IgD-negative memory B cell (primary cell): ENCODE data around the gene TRUB2. TPM values are rescaled to one million over a fixed set of nuclear protein-coding genes. Genes with fewer than 3 reads are reported as not detected.
A peak's percentile ranks its signal among the peaks of the same experiment; 100 is the strongest.
"Not testable (repeated sequence)": the region's sequence is repeated elsewhere in the genome, so short reads cannot be mapped to it uniquely, and the experiment has no call there.

Source experiments
- H3K27ac Mint-ChIP-seq, 3 donors: one replicate each; pipeline ENCODE4 v1.8.0; 2020 to 2022; ENCODE audit warnings: mild to moderate bottlenecking in 3 of 3, mixed read lengths in 3 of 3, moderate library complexity in 1 of 3
- H3K27me3 Mint-ChIP-seq: one replicate; pipeline ENCODE4 v1.8.0; 2021; ENCODE audit warnings: mixed read lengths
- H3K36me3 Mint-ChIP-seq: one replicate; pipeline ENCODE4 v1.8.0; 2020; ENCODE audit warnings: mild to moderate bottlenecking, mixed read lengths
- H3K4me1 Mint-ChIP-seq, 3 donors: one replicate each; pipeline ENCODE4 v1.8.0; 2020 to 2022; ENCODE audit warnings: mixed read lengths in 3 of 3, mild to moderate bottlenecking in 1 of 3
- H3K4me3 Mint-ChIP-seq, 4 donors: one replicate each; pipeline ENCODE4 v1.8.0; 2020 to 2022; ENCODE audit warnings: mild to moderate bottlenecking in 4 of 4, mixed read lengths in 4 of 4, moderate library complexity in 3 of 4
- H3K9me3 Mint-ChIP-seq, 3 donors: one replicate each; pipeline ENCODE4 v1.8.0; 2020 to 2021; ENCODE audit warnings: mixed read lengths in 3 of 3, mild to moderate bottlenecking in 1 of 3
- polyA plus RNA-seq: library from polyadenylated mRNA; unstranded; fragments of 300-500 nt; fragmentation: Illumina TruSeq; gene quantifications from one replicate; pipeline ENCODE4 v1.2.3, GENCODE V29; 2021

TRUB2 gene
- polyA plus RNA-seq, 1 donor from 2014 or later, result 27.6 TPM

DNA sequence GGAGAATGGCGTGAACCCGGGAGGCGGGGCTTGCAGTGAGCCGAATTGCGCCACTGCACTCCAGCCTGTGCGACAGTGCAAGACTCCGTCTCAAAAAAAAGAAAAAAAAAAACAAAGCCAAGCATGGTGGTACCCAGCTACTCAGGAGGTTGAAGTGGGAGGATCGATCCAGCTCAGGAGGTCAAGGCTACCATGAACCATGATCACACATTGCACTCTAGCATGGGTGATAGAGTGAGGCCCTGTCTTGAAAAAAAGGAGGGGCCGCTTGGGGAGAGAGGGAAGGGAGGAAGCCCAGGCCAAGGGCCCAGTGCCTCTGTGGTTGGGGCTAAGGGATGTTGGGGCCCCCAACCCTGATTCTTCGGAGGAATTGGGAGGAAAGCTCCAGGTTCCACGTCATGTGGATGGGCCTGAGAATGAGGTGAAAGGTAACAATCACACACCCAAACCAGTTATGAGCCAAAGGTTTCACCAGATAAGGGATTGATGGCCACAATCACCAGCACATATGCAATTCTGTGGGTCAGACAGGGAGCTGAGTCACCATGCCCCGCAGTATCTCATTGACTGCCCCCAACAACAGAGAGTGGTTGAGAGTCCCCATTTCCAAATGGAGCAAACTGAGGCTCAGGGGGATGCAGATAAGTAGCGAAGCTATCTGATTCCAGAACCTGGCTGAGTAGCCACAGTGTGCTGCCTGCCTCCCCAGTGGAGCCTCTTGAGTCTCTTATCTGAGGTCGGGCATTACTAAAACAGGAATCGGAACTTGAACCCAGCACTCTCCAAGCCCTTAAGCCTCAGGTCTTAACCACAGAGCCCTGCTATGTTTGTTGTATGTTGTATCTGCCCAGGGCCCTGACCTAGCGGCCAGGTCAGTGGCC lies 25.7 kb downstream of the TRUB2 start:
- Mint-ChIP-seq H3K27ac (no peak overlapping the region), H3K4me1 (peaks cover 0 to 1% (median 0%) of the 10 kb centered on the region in 3 donors), H3K36me3 (no peaks in the 10 kb centered on the region), H3K27me3 (no peaks in the 10 kb centered on the region), H3K9me3 (no peaks in the 10 kb centered on the region), H3K4me3 (no peak overlapping the region)

DNA sequence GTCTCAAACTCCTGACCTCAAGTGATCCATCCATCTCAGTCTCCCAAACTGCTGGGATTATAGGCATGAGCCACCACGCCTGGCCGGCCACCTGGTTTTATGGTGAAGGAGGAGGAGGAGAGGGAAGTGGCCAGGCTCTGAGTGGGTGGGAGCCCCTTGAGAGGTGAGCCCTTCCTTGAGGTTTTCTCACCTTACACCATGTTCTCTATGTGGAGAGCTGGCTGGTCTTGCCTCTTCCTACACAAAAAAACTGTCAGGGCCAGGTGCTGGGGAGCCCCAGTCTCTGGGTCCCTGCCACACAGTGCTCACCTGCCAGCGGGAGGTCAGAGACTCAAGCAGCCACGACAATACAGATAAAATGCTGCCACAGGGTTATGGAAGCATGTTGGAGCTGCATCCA lies 28.1 kb downstream of the TRUB2 start:
- Mint-ChIP-seq H3K4me1 (peaks cover 0 to 1% (median 0%) of the 10 kb centered on the region in 3 donors), H3K9me3 (no peaks in the 10 kb centered on the region), H3K36me3 (no peaks in the 10 kb centered on the region), H3K4me3 (no peak overlapping the region), H3K27me3 (no peaks in the 10 kb centered on the region), H3K27ac (no peak overlapping the region)

DNA sequence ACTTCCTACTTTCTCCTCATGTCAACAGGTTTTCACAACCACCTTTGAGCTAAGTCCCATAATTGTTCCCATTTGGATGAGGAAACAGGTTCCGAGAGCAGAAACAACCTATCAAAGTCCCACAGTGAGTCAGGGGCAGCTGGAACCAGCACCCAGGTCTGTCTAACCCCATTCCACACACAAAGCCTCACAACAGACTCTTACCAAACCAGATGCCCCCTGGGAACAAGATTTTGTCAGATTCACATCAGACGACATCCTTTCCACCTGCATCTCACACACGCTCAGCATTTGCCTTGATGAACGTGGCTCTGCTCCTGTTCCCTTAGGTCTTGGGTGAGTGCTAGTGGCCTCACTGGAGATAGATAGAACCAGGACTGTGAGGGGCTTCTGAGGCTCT lies 29.2 kb downstream of the TRUB2 start:
- Mint-ChIP-seq H3K27me3 (no peaks in the 10 kb centered on the region), H3K4me3 (no peak overlapping the region), H3K27ac (no peak overlapping the region), H3K36me3 (no peaks in the 10 kb centered on the region), H3K4me1 (peaks cover 0 to 1% (median 0%) of the 10 kb centered on the region in 3 donors), H3K9me3 (no peaks in the 10 kb centered on the region)

DNA sequence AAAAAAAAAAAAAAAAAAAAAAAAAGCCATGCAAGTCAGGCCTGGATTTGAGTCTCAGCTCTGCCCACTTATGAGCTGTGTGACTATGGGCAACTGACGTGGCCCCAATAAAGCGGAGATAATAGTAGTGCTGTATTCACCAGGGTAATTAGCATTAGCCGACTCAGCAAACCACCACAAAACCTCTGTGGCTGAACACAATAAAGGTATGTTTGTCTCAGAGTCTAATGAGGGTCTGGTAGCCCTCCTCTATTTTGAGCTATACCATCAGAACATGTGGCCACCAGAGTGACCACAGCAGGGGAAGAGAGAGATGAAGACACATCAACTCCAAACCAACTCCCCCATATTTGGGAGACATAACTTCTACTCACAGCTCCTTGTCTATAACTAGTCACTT lies 30.2 kb downstream of the TRUB2 start:
- no peaks in the 10 kb centered on the region for H3K9me3 Mint-ChIP-seq
- H3K4me3 Mint-ChIP-seq, result no peak overlapping the region
- peaks cover 0 to 1% (median 0%) of the 10 kb centered on the region in 3 donors for H3K4me1 Mint-ChIP-seq
- H3K36me3 Mint-ChIP-seq, result peaks cover 2% of the 10 kb centered on the region
- H3K27me3 Mint-ChIP-seq, result no peaks in the 10 kb centered on the region
- H3K27ac Mint-ChIP-seq, result no peak overlapping the region

DNA sequence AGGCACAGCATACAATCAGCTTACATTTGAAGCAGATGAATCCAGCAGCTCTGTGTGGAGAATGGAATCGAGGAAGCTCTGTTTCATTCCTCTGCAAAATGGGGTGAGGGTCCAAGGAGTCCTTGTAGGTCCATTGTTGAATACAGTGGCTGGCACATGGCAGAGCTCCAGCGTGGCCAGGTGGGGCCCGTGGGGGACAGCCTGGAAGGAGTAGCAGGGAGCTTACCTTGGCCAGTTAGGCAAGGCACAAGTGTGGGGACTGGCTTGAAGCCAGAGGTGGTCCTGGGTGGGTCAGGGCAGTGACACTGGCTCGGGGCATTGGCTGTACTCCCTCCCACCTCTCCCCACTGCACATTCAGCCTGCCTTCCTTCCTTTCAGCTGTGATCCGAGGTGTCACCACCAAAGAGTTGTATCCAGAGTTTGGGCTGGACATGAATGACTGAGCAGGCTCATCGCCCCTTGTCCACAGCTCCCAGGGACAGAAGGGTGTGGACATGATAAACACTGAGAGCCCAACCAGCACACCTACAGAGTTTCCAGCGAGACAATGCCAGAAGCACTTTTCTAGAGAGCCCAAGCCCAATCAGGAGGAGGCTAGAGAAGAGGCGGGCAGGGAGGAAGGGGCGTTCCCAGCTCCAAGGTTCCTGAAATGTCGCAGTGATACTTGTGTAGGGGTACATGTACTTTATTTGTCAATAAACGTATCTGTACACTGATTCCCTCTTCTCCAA lies 33.8 kb downstream of the TRUB2 start:
- Mint-ChIP-seq H3K4me3 (no peak overlapping the region), H3K4me1 (no peaks in the 10 kb centered on the region), H3K27me3 (no peaks in the 10 kb centered on the region), H3K27ac (peak overlapping the region in 1 of 3 donors; percentile 83), H3K36me3 (peaks cover 7% of the 10 kb centered on the region), H3K9me3 (no peaks in the 10 kb centered on the region)

DNA sequence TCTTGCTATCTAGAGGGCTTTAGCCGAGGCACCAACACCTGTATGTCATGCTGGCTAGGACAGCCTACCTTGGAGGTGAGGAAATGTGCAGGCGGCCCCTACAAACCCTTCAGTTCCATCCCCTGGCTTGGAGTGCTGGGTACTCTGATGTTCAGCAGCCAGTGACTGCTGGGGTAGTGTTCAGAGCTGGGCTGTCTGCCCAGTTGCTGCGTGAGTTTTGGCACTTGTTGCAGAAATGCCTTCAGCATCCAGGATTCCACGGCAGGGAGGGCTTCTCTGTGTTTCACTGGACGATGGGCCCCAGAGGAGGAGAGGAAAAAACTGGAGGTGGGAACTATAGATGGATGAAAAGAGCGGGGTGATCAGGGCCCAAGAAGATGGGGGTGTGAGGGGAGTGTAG lies 35.8 kb downstream of the TRUB2 start:
- Mint-ChIP-seq H3K4me1 (no peaks in the 10 kb centered on the region), H3K36me3 (peaks cover 7% of the 10 kb centered on the region), H3K27me3 (no peaks in the 10 kb centered on the region), H3K9me3 (no peaks in the 10 kb centered on the region), H3K4me3 (no peak overlapping the region), H3K27ac (no peak overlapping the region)

DNA sequence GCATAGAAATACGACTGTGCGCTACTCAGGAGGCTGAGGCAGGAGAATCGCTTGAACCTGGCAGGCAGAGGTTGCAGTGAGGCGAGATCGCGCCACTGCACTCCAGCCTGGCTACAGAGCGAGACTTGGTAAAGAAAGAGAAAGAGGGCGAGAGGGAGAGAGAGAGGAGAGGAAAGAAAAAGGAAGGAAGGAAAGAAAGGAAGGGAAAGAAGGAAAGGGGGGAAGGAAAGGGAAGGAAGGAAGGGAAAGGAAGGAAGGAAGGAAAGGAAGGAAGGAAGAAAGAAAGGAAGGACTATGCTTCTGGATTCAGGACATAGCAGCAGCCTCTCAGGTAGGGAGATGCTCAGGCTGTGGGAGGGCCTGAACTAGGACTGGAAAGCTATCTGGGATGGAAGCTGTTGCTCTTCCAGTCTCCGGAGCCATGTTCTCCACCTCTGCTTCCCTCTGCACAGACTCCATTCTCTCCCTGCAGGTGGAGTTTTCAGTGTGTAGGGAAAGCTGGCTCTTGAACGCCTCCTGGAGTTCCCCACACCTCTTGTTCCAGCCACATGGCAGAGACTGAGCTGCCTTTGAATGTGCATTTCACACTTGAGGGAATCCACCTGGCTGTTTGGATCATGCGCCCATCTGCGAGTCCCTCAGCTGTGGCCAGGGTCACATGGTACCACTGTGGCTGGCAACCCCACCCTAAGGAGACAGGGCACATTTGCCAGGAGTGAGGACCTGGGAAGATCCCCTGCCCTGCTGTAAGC lies 37.0 kb downstream of the TRUB2 start:
- H3K4me3 Mint-ChIP-seq, result no peak overlapping the region
- no peaks in the 10 kb centered on the region for H3K4me1 Mint-ChIP-seq
- H3K27me3 Mint-ChIP-seq, result no peaks in the 10 kb centered on the region
- no peak overlapping the region for H3K27ac Mint-ChIP-seq
- no peaks in the 10 kb centered on the region for H3K9me3 Mint-ChIP-seq
- peaks cover 7% of the 10 kb centered on the region for H3K36me3 Mint-ChIP-seq

DNA sequence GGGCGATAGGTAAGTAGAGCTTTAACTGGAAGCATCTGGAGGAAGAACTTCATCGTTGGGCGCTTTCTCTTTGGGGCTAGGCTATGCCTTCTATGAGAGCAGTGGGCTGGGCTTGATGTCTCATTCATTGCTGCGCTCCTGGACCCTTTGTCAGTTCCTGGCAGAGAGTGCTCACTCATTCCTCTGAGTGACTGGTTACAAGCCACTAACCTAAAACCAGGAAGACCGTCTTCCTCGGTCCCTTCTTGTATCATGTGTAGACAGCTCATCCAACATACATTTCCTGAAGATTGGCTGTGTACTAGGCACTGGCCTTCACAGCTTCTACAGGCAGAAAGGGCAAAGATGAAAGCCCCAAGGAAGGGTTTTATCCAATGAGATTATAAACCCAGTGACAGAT lies 39.7 kb downstream of the TRUB2 start:
- Mint-ChIP-seq H3K36me3 (peaks cover 8% of the 10 kb centered on the region), H3K4me1 (peaks cover 0 to 3% (median 0%) of the 10 kb centered on the region in 3 donors), H3K4me3 (peak overlapping the region in 1 of 4 donors; percentile 29), H3K27ac (no peak overlapping the region), H3K9me3 (no peaks in the 10 kb centered on the region), H3K27me3 (no peaks in the 10 kb centered on the region)

DNA sequence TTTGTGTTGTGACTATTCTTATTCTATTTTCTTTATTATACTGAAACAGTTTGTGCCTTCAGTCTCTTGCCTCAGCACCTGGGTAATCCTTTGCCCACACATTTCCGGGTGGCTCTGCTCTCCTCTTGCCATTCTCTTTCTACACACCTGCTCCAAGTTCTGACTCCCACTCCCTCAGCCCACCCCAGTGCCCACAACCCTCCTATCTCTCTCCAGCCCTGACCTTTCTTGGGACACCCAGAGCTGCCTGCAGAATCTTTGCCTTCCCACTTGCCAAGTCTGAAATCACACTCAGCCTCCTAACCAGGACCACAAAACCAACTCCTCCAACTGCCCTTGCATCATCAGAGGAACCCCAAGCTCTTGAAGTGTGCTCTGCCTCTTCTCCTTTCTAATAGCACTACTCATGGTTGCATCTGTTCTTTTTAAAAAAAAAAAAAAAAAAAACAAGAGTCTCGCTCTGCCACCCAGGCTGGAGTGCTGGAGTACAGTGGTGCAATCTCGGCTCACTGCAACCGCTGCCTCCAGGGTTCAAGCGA lies 42.1 kb downstream of the TRUB2 start:
- Mint-ChIP-seq H3K4me1 (peaks cover 7 to 15% (median 8%) of the 10 kb centered on the region in 3 donors), H3K27me3 (no peaks in the 10 kb centered on the region), H3K27ac (peak overlapping the region in 1 of 3 donors; percentile 1), H3K36me3 (peaks cover 7% of the 10 kb centered on the region), H3K4me3 (peak overlapping the region in 1 of 4 donors; percentile 59), H3K9me3 (no peaks in the 10 kb centered on the region)

DNA sequence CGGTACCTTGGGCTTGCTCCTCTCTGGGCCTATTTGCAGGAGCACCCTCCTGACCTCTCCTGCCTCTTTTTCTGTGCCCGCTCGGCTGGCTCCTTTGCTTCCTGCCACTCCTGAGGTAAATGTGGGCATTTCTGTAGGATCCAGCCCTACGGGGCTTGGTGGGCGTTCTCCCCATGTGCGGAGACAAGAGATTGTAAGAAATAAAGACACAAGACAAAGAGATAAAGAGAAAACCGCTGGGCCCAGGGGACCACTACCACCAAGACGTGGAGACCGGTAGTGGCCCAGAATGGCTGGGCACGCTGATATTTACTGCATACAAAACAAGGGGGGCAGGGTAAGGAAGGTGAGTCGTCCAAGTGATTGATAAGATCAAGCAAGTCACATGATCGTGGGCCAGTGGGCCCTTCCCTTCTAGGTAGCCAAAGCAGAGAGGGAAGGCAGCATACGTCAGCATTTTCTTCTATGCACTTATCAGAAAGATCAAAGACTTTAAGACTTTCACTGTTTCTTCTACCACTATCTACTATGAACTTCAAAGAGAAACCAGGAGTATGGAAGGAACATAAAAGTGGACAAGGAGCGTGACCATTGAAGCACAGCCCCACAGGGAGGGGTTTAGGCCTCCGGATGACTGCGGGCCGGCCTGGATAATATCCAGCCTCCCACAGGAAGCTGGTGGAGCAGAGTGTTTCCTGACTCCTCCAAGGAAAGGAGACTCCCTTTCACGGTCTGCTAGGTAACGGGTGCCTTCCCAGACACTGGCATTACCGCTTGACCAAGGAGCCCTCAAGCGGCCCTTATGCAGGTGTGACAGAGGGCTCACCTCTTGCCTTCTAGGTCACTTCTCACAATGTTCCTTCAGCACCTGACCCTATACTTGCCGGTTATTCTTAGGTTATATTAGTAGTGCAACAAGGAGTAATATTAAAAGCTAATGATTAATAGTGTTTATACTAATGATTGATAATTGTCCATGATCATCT lies 42.9 kb downstream of the TRUB2 start:
- Mint-ChIP-seq H3K4me1 (peaks cover 12 to 18% (median 14%) of the 10 kb centered on the region in 3 donors), H3K4me3 (peak overlapping the region in 3 of 4 donors; percentile 27 to 59 (median 58)), H3K27ac (peak overlapping the region in 2 of 3 donors; percentile 11 to 54)
- not testable (repeated sequence) for H3K36me3 Mint-ChIP-seq, H3K27me3 Mint-ChIP-seq, H3K9me3 Mint-ChIP-seq

DNA sequence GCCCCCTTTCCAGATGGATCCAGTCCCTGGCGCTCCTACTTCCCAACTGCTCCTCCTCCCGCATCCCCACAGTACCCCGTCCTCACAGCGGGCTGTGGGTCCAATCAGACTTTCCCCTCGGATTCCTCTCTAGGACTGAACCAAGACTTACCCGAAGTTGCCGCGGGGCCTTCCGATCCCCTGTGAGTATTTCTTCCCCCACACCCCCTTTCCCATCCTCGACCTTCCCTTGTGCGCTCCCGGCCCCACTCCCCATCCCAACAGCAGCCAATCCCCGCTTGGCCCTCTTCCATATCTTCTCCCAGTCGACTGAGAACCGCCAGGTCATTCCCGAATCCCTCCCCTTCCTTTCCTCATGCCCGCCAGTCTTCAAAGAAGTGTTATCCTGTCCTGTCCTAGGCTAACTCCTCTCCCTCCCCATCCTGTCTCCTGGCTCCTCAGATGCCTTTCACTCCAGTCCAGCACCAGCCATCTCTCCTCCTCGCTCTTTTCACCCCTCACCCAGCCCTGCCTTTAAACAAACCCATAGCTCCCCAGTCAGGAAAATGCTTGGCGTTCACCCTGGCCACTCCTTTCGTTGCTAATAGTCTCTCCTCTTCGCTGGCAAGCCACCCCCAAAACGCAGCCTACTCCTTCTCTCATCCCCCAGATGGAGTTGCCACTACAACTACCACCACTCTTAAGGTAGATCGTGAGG lies 45.5 kb downstream of the TRUB2 start:
- Mint-ChIP-seq H3K36me3 (peaks cover 3% of the 10 kb centered on the region), H3K9me3 (no peaks in the 10 kb centered on the region), H3K27ac (peak overlapping the region; percentile 89 to 99 (median 97)), H3K27me3 (no peaks in the 10 kb centered on the region), H3K4me3 (peak overlapping the region; percentile 89 to 98 (median 96)), H3K4me1 (peaks cover 12 to 18% (median 17%) of the 10 kb centered on the region in 3 donors)

DNA sequence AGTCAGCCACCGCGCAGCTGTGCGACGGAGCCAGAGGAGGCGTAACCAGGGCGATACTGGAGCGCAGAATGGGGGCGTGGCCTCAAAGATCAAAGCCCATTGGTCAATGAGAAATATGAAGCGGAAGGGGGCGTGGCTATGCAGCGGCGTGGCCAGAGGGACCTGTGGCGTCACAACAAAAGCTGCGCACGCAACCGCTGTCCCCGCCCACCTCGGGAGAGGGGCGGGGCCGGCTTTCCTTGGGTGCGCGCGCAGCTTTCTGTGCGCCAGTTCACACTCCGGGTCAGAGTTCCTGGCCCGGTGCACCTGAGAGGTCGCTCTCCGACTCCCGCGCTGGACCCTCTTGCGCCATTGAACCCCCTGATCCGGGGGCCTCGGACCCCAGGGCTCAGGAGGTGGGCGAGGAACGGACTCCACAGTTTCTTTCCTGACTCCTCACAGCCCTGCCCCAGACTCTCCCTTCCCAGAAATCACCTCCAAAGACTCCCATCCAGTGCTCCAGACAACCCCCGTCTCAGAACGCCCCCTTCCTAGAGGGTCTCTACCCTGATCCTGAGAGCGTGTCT lies 46.2 kb downstream of the TRUB2 start, which contains the start of gene SWI5:
Gene SWI5, plus strand, starts transcription at position 269 of the 566 bp plus-strand sequence.
- H3K36me3 Mint-ChIP-seq, result peaks cover 5% of the 10 kb centered on the region
- no peaks in the 10 kb centered on the region for H3K27me3 Mint-ChIP-seq
- H3K4me1 Mint-ChIP-seq, result peaks cover 12 to 18% (median 17%) of the 10 kb centered on the region in 3 donors
- H3K4me3 Mint-ChIP-seq, result peak within 1 kb of the TSS; percentile 89 to 98 (median 96)
- peak within 1 kb of the TSS; percentile 89 to 99 (median 97) for H3K27ac Mint-ChIP-seq
- no peaks in the 10 kb centered on the region for H3K9me3 Mint-ChIP-seq
